Measurements from ENCODE around the gene RAD18.

The RAD18 gene

DNA sequence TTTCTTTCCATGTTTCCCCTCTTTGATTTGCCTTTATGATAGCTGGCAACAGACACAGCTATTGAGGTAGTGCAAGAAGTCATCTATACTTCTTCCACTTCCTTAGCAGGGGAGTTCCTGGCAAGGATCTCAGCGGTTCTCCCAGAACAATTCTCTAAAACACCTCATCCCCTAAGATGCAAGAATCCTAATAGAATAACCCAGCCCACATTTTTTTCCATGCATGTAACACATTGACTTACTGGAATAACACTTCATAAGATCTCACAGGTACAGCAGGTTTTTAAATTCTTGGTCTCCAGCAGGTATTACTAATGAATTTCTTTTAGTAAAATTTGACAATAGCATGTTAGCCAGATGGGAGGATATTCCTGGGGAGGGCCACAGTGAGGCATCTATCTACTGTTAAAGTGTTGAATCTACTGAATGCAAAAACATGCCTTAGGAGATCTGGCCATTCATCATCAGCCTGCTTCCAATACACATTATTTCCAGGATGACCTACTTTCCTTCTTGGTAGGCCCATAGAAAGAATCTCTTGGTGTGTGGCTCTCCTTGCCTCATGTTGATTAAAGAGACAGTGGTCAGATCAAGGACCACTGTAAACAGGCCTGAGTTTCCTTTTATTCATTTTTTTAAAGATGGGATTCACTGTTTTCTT lies 78.5 kb downstream of the RAD18 start:
- peaks cover 16% of the 10 kb centered on the region; the same call in 1 of the 2 replicates for H3K36me3 ChIP-seq (ENCODE audit: low read length)
- no peaks in the 10 kb centered on the region for H3K27me3 ChIP-seq (ENCODE audit: low read length)
- H3K4me3 ChIP-seq (ENCODE audit: insufficient read depth, low read length, poor library complexity, severe bottlenecking) = no peak overlapping the region
- TF ChIP-seq, protein P1, sequence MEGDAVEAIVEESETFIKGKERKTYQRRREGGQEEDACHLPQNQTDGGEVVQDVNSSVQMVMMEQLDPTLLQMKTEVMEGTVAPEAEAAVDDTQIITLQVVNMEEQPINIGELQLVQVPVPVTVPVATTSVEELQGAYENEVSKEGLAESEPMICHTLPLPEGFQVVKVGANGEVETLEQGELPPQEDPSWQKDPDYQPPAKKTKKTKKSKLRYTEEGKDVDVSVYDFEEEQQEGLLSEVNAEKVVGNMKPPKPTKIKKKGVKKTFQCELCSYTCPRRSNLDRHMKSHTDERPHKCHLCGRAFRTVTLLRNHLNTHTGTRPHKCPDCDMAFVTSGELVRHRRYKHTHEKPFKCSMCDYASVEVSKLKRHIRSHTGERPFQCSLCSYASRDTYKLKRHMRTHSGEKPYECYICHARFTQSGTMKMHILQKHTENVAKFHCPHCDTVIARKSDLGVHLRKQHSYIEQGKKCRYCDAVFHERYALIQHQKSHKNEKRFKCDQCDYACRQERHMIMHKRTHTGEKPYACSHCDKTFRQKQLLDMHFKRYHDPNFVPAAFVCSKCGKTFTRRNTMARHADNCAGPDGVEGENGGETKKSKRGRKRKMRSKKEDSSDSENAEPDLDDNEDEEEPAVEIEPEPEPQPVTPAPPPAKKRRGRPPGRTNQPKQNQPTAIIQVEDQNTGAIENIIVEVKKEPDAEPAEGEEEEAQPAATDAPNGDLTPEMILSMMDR (IDR thresholded peaks at IDR 0.05; ENCODE audit: insufficient read depth, low read length, poor library complexity, severe bottlenecking) = no peak
- TF ChIP-seq EZH2phosphoT487 (conservative IDR thresholded peaks at IDR 0.05; ENCODE audit: low read length) = no peak
- H3K9ac ChIP-seq (ENCODE audit: low read length) = no peak overlapping the region
- H3K4me2 ChIP-seq (ENCODE audit: low read depth, low read length, poor library complexity, severe bottlenecking) = no peak overlapping the region
- H2AFZ ChIP-seq (ENCODE audit: low read depth, low read length, severe bottlenecking) = no peak overlapping the region
- no peaks in the 10 kb centered on the region for H3K9me3 ChIP-seq (ENCODE audit: insufficient read depth, low read length)
- H3F3A ChIP-seq (ENCODE audit: insufficient read depth) = no peaks in the 10 kb centered on the region
- no peaks in the 10 kb centered on the region for H3K79me2 ChIP-seq (ENCODE audit: insufficient read depth, low read length)
- H4K20me1 ChIP-seq (ENCODE audit: low read depth, low read length) = no peaks in the 10 kb centered on the region
- H3K27ac ChIP-seq (ENCODE audit: low read depth, low read length) = no peak overlapping the region
- H3K9me2 ChIP-seq (replicated peaks; ENCODE audit: insufficient read depth, low read length) = no peaks in the 10 kb centered on the region

DNA sequence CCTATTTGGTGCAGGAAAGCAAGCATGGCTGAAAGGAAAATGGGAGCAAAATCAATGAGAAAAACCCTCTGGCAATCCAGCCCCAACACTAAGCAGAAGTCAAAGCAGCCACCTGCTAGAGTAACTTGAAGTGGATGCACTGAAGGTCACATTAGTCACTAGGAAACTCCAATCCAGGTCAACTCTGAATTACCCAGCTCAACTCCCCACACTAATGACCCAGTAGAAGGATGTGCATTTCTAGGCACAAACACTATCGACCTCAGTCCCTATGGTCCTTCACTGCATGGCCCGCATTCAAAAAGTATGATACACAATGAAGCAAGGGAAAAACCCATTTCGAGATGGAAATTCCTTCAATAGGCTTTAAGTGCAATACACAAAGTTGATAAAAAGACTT lies 80.6 kb downstream of the RAD18 start:
- no peak overlapping the region for H3K4me2 ChIP-seq (ENCODE audit: low read depth, low read length, poor library complexity, severe bottlenecking)
- H3K27ac ChIP-seq (ENCODE audit: low read depth, low read length) = no peak overlapping the region
- H4K20me1 ChIP-seq (ENCODE audit: low read depth, low read length) = no peaks in the 10 kb centered on the region
- no peak overlapping the region for H3K4me3 ChIP-seq (ENCODE audit: insufficient read depth, low read length, poor library complexity, severe bottlenecking)
- peaks cover 18% of the 10 kb centered on the region; the same call in 1 of the 2 replicates for H3K36me3 ChIP-seq (ENCODE audit: low read length)
- H3K9ac ChIP-seq (ENCODE audit: low read length) = no peak overlapping the region
- no peak overlapping the region for H2AFZ ChIP-seq (ENCODE audit: low read depth, low read length, severe bottlenecking)
- H3K9me3 ChIP-seq (ENCODE audit: insufficient read depth, low read length) = no peaks in the 10 kb centered on the region
- H3F3A ChIP-seq (ENCODE audit: insufficient read depth) = no peaks in the 10 kb centered on the region
- no peaks in the 10 kb centered on the region for H3K9me2 ChIP-seq (replicated peaks; ENCODE audit: insufficient read depth, low read length)
- no peaks in the 10 kb centered on the region for H3K79me2 ChIP-seq (ENCODE audit: insufficient read depth, low read length)
- no peaks in the 10 kb centered on the region for H3K27me3 ChIP-seq (ENCODE audit: low read length)
- TF ChIP-seq EZH2phosphoT487 (conservative IDR thresholded peaks at IDR 0.05; ENCODE audit: low read length) = no peak
- TF ChIP-seq, protein P1 (IDR thresholded peaks at IDR 0.05; ENCODE audit: insufficient read depth, low read length, poor library complexity, severe bottlenecking) = no peak

DNA sequence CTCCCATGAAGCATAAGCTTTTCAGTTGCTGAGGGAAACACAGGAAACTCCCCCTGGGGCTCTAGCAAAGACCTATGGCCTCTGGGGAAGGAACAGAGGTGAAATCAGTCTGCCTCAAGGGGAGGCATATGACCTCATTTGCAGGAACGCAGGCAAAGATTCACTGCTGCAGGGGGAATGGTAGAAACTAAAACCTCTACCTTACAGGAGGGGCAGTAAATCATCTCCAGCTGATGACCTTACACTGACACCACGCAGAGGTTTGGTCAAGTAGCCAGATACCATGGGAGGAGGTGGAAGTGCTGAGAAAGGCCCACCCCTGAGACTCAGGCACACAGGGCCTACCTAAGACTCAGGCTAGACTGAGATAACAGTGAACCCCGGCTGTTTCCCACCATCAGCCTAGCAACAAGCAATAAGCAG lies 81.1 kb downstream of the RAD18 start:
- Histone ChIP-seq H3K27me3 (ENCODE audit: low read length) (no peaks in the 10 kb centered on the region), H3K9me2 (replicated peaks; ENCODE audit: insufficient read depth, low read length) (no peaks in the 10 kb centered on the region), H3K27ac (ENCODE audit: low read depth, low read length) (no peak overlapping the region), H3K9me3 (ENCODE audit: insufficient read depth, low read length) (no peaks in the 10 kb centered on the region), H4K20me1 (ENCODE audit: low read depth, low read length) (no peaks in the 10 kb centered on the region), H3K36me3 (ENCODE audit: low read length) (peaks cover 18% of the 10 kb centered on the region; the same call in 1 of the 2 replicates), H3K79me2 (ENCODE audit: insufficient read depth, low read length) (no peaks in the 10 kb centered on the region), H3F3A (ENCODE audit: insufficient read depth) (no peaks in the 10 kb centered on the region), H3K4me3 (ENCODE audit: insufficient read depth, low read length, poor library complexity, severe bottlenecking) (no peak overlapping the region), H2AFZ (ENCODE audit: low read depth, low read length, severe bottlenecking) (no peak overlapping the region), H3K9ac (ENCODE audit: low read length) (no peak overlapping the region), H3K4me2 (ENCODE audit: low read depth, low read length, poor library complexity, severe bottlenecking) (no peak overlapping the region)
- no peak for TF ChIP-seq EZH2phosphoT487 (conservative IDR thresholded peaks at IDR 0.05; ENCODE audit: low read length)
- TF ChIP-seq, protein P1 (IDR thresholded peaks at IDR 0.05; ENCODE audit: insufficient read depth, low read length, poor library complexity, severe bottlenecking) = no peak

All from SU-DHL-6 (cell line).